H9 (cell line): Measurements from ENCODE around the gene SKAP1. TPM values are rescaled to one million over a fixed set of nuclear protein-coding genes. Genes with fewer than 3 reads are reported as not detected.
"Not testable (repeated sequence)": the region's sequence is repeated elsewhere in the genome, so short reads cannot be mapped to it uniquely, and the experiment has no call there.

Experiments
- DNase-seq: peaks from one replicate; pipeline ENCODE4 v3.0.0-alpha.2; 2017
- H2AFZ ChIP-seq: one replicate; pipeline ENCODE4 v1.6.1; 2013; ENCODE audit warnings: mild to moderate bottlenecking, low read length, control low read depth, moderate library complexity
- H2AK5ac ChIP-seq: 2 replicates; pipeline ENCODE4 v1.6.1; 2013; ENCODE audit warnings: low read length, control low read depth, mixed read lengths; ENCODE audit not compliant: insufficient read length
- H2BK120ac ChIP-seq: one replicate; pipeline ENCODE4 v1.6.1; 2013; ENCODE audit warnings: low read depth, mild to moderate bottlenecking, low read length, control low read depth, inconsistent platforms; ENCODE audit not compliant: poor library complexity, severe bottlenecking
- H2BK12ac ChIP-seq: 2 replicates; pipeline ENCODE4 v1.6.1; 2013; ENCODE audit warnings: low read length, control low read depth, mixed read lengths, low read depth; ENCODE audit not compliant: insufficient read length
- H2BK15ac ChIP-seq: 2 replicates; pipeline ENCODE4 v1.6.1; 2013; ENCODE audit warnings: low read depth, low read length, control low read depth
- H2BK20ac ChIP-seq: one replicate; pipeline ENCODE4 v1.6.1; 2013; ENCODE audit warnings: low read depth, mild to moderate bottlenecking, low read length, control low read depth, inconsistent platforms; ENCODE audit not compliant: poor library complexity, severe bottlenecking
- H2BK5ac ChIP-seq: 2 replicates; pipeline ENCODE4 v1.6.1; 2013; ENCODE audit warnings: low read length, control low read depth, mixed read lengths; ENCODE audit not compliant: insufficient read length
- H3K14ac ChIP-seq: 2 replicates; pipeline ENCODE4 v1.6.1; 2013; ENCODE audit warnings: low read length, control low read depth; ENCODE audit not compliant: insufficient read depth
- H3K18ac ChIP-seq: 2 replicates; pipeline ENCODE4 v1.6.1; 2013; ENCODE audit warnings: low read depth, mild to moderate bottlenecking, mixed read lengths, low read length, control low read depth; ENCODE audit not compliant: insufficient read length
- H3K23ac ChIP-seq: 2 replicates; pipeline ENCODE4 v1.6.1; 2013; ENCODE audit warnings: low read length, control low read depth, mixed read lengths, low read depth; ENCODE audit not compliant: insufficient read length
- H3K23me2 ChIP-seq: 2 replicates; pipeline ENCODE4 v1.6.1; 2013; ENCODE audit warnings: low read depth, mild to moderate bottlenecking, mixed read lengths, low read length, control low read depth; ENCODE audit not compliant: insufficient read length, poor library complexity, severe bottlenecking
- H3K27ac ChIP-seq: 2 replicates; pipeline ENCODE4 v1.5.1; 2013; ENCODE audit warnings: low read length, control low read depth, mixed read lengths, low read depth; ENCODE audit not compliant: insufficient read length
- H3K27me3 ChIP-seq: 2 replicates; pipeline ENCODE4 v1.6.1; 2013; ENCODE audit warnings: low read length, control low read depth, inconsistent platforms; ENCODE audit not compliant: insufficient read depth
- H3K4ac ChIP-seq: 2 replicates; pipeline ENCODE4 v1.6.1; 2013; ENCODE audit warnings: low read depth, mild to moderate bottlenecking, control low read depth, inconsistent platforms, low read length, moderate library complexity
- H3K4me1 ChIP-seq: 2 replicates; pipeline ENCODE4 v1.6.1; 2013; ENCODE audit warnings: low read length, control low read depth, inconsistent platforms; ENCODE audit not compliant: insufficient read depth
- H3K4me2 ChIP-seq: 2 replicates; pipeline ENCODE4 v1.6.1; 2013; ENCODE audit warnings: low read length, control low read depth, mixed read lengths; ENCODE audit not compliant: insufficient read length, insufficient read depth
- H3K56ac ChIP-seq: 2 replicates; pipeline ENCODE4 v1.6.1; 2013; ENCODE audit warnings: low read depth, mild to moderate bottlenecking, mixed read lengths, low read length, control low read depth; ENCODE audit not compliant: insufficient read length
- H3K79me1 ChIP-seq: 2 replicates; pipeline ENCODE4 v1.6.1; 2013; ENCODE audit warnings: low read depth, mild to moderate bottlenecking, moderate library complexity, low read length, control low read depth, inconsistent platforms; ENCODE audit not compliant: insufficient read depth, poor library complexity, severe bottlenecking
- H3K79me2 ChIP-seq: 2 replicates; pipeline ENCODE4 v1.6.1; 2013; ENCODE audit warnings: low read length, control low read depth, inconsistent platforms; ENCODE audit not compliant: insufficient read depth
- H3K9ac ChIP-seq: 2 replicates; pipeline ENCODE4 v1.6.1; 2013; ENCODE audit warnings: low read length, control low read depth, mixed read lengths; ENCODE audit not compliant: insufficient read length; ENCODE audit errors: extremely low read depth
- H3K9me3 ChIP-seq: one replicate; pipeline ENCODE4 v1.6.1; 2013; ENCODE audit warnings: low read depth, low read length, inconsistent platforms; ENCODE audit not compliant: control insufficient read depth
- H3T11ph ChIP-seq: one replicate; pipeline ENCODE4 v1.6.1; 2013; ENCODE audit warnings: mild to moderate bottlenecking, low read length, control low read depth, inconsistent platforms
- H4K20me1 ChIP-seq: one replicate; pipeline ENCODE4 v1.6.1; 2013; ENCODE audit not compliant: control insufficient read depth, insufficient read length, insufficient read depth
- H4K5ac ChIP-seq: 2 replicates; pipeline ENCODE4 v1.6.1; 2013; ENCODE audit warnings: low read depth, mild to moderate bottlenecking, mixed read lengths, low read length, control low read depth; ENCODE audit not compliant: insufficient read length
- H4K8ac ChIP-seq: replicated peaks from 2 replicates; pipeline ENCODE4 v1.6.1; 2013; ENCODE audit warnings: low read length, control low read depth, mixed read lengths, low read depth; ENCODE audit not compliant: insufficient read length
- H4K91ac ChIP-seq: 2 replicates; pipeline ENCODE4 v1.6.1; 2013; ENCODE audit warnings: low read depth, mild to moderate bottlenecking, moderate library complexity, mixed read lengths, low read length, control low read depth; ENCODE audit not compliant: insufficient read length
- H3K27ac Mint-ChIP-seq, 3 experiments: 2 replicates in 2 of 3; 3 replicates in 1 of 3; pipeline ENCODE4 v1.8.0; 2020 to 2021; ENCODE audit warnings: mixed read lengths in 3 of 3, mild to moderate bottlenecking in 1 of 3, moderate library complexity in 1 of 3
- H3K27me3 Mint-ChIP-seq: 2 replicates; pipeline ENCODE4 v1.8.0; 2021; ENCODE audit warnings: low read depth, mild to moderate bottlenecking, moderate library complexity, mixed read lengths
- H3K36me3 Mint-ChIP-seq, 3 experiments: 2 replicates in 2 of 3; 3 replicates in 1 of 3; pipeline ENCODE4 v1.8.0; 2020 to 2021; ENCODE audit warnings: low read depth in 3 of 3, mixed read lengths in 3 of 3; ENCODE audit not compliant: insufficient read depth in 1 of 3
- H3K4me1 Mint-ChIP-seq, 2 experiments: 2 replicates each; pipeline ENCODE4 v1.8.0; 2020; ENCODE audit warnings: mixed read lengths in 2 of 2
- H3K4me3 Mint-ChIP-seq, 2 experiments: 2 replicates in 1 of 2; 3 replicates in 1 of 2; pipeline ENCODE4 v1.8.0; 2020 to 2021; ENCODE audit warnings: mild to moderate bottlenecking in 2 of 2, mixed read lengths in 2 of 2, moderate library complexity in 1 of 2
- H3K9me3 Mint-ChIP-seq, 2 experiments: 2 replicates in 1 of 2; 3 replicates in 1 of 2; pipeline ENCODE4 v1.8.0; 2020; ENCODE audit warnings: mild to moderate bottlenecking in 2 of 2, mixed read lengths in 2 of 2, moderate library complexity in 1 of 2
- WGBS: extraction: QIAGEN DNeasy Blood & Tissue Kit; methylation state at CpG from one replicate; pipeline ENCODE4 v1.1.7; 2013; ENCODE audit warnings: missing lambda C conversion rate, low lambda C conversion rate, mixed read lengths; ENCODE audit not compliant: insufficient read length; ENCODE audit errors: extremely low coverage; 5-methylcytosine and 5-hydroxymethylcytosine counted together
- total RNA-seq: library from RNA; stranded (reverse); gene quantifications from 2 replicates; pipeline ENCODE4 v1.2.1, GENCODE V29; 2021
- TF ChIP-seq, protein P1 (sequence below): fragments of 200-600 bp; sonication (generic); conservative IDR thresholded peaks from 3 replicates; pipeline ENCODE4 v1.8.0; 2021; ENCODE audit warnings: antibody characterized with exemption, mild to moderate bottlenecking

Gene SKAP1
- total RNA-seq, 1 experiment from 2014 or later, result not detected

DNA sequence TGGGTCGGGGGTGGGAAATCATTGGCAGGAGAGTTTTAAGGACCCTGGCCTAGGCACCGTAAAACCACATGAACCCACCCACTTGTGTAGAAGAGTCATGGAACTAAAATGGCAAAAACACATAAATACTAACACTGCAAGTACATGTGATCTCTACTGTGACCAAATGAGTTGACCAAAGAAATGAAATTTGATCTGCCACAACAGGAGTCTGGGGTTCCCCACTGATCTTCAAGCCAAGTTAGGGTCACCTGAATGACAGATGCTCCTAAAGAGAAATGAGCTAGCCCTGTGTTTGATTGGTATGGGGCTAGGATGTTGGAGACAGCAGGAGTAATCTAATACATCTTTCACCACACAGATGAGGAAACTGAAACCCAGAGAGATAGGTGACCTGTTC is 21.5 kb upstream of the SKAP1 start:
- Histone ChIP-seq H2BK5ac (no peak overlapping the region), H3K27me3 (peaks cover under 1% of the 10 kb centered on the region; the same call in 1 of the 2 replicates), H3K4me2 (no peak overlapping the region), H2AFZ (no peak overlapping the region), H2BK20ac (no peak overlapping the region), H3K23me2 (no peaks in the 10 kb centered on the region), H4K91ac (no peak overlapping the region), H4K5ac (no peak overlapping the region), H3K56ac (no peak overlapping the region), H3K79me1 (no peaks in the 10 kb centered on the region), H3K27ac (no peak overlapping the region), H3K4ac (no peak overlapping the region), H3K18ac (no peak overlapping the region), H3K23ac (no peak overlapping the region), H3K9ac (no peak overlapping the region), H2BK15ac (no peak overlapping the region), H4K8ac (no peak overlapping the region), H3T11ph (no peak overlapping the region), H2AK5ac (no peak overlapping the region), H3K4me1 (peaks cover 1% of the 10 kb centered on the region; the same call in 1 of the 2 replicates), H3K14ac (no peak overlapping the region), H4K20me1 (no peaks in the 10 kb centered on the region), H3K79me2 (no peaks in the 10 kb centered on the region), H2BK120ac (no peak overlapping the region), H2BK12ac (no peak overlapping the region), H3K9me3 (no peaks in the 10 kb centered on the region)
- H3K9me3 Mint-ChIP-seq, result peaks cover 6 to 8% of the 10 kb centered on the region in 2 experiments; a peak in 4 of 5 replicates
- H3K4me1 Mint-ChIP-seq, result peaks cover 6 to 7% of the 10 kb centered on the region in 2 experiments
- H3K4me3 Mint-ChIP-seq, result no peak overlapping the region
- no CpG with 5 or more reads among the region's 2 CpGs for WGBS
- H3K27ac Mint-ChIP-seq, result no peak overlapping the region
- DNase-seq, result no peak
- TF ChIP-seq, protein P1, sequence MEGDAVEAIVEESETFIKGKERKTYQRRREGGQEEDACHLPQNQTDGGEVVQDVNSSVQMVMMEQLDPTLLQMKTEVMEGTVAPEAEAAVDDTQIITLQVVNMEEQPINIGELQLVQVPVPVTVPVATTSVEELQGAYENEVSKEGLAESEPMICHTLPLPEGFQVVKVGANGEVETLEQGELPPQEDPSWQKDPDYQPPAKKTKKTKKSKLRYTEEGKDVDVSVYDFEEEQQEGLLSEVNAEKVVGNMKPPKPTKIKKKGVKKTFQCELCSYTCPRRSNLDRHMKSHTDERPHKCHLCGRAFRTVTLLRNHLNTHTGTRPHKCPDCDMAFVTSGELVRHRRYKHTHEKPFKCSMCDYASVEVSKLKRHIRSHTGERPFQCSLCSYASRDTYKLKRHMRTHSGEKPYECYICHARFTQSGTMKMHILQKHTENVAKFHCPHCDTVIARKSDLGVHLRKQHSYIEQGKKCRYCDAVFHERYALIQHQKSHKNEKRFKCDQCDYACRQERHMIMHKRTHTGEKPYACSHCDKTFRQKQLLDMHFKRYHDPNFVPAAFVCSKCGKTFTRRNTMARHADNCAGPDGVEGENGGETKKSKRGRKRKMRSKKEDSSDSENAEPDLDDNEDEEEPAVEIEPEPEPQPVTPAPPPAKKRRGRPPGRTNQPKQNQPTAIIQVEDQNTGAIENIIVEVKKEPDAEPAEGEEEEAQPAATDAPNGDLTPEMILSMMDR, result no peak
- H3K27me3 Mint-ChIP-seq, result peaks cover 77% of the 10 kb centered on the region
- no peaks in the 10 kb centered on the region; a peak in 1 of 7 replicates for H3K36me3 Mint-ChIP-seq

DNA sequence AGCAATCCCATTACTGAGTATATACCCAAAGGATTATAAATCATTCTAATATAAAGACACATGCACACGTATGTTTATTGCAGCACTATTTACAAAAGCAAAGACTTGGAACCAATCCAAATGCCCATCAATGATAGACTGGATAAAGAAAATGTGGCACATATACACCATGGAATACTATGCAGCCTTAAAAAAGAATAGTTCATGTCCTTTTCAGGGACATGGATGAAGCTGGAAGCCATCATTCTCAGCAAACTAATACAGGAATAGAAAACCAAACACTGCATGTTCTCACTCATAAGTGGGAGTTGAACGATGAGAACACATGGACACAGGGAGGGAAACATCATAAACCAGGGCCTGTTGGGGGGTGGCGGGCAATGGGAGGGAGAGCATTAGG is 19.3 kb upstream of the SKAP1 start:
- H3K14ac ChIP-seq, H2BK120ac ChIP-seq, H3K36me3 Mint-ChIP-seq, H3K23ac ChIP-seq, H3K23me2 ChIP-seq, H4K20me1 ChIP-seq, H3K9me3 ChIP-seq, H2BK12ac ChIP-seq, H2BK20ac ChIP-seq, H2BK15ac ChIP-seq, H3K79me1 ChIP-seq, H3K9ac ChIP-seq, H3K79me2 ChIP-seq, H2BK5ac ChIP-seq, H3K27me3 ChIP-seq, H4K5ac ChIP-seq, DNase-seq, H3K18ac ChIP-seq, H2AFZ ChIP-seq, H4K8ac ChIP-seq, H3K4me1 Mint-ChIP-seq, H3K4me2 ChIP-seq, H4K91ac ChIP-seq, H3K4me3 Mint-ChIP-seq, H3K27ac Mint-ChIP-seq, H3K9me3 Mint-ChIP-seq, H2AK5ac ChIP-seq, H3K56ac ChIP-seq, H3K27ac ChIP-seq, H3T11ph ChIP-seq, H3K4ac ChIP-seq, H3K4me1 ChIP-seq: not testable (repeated sequence)
- no CpG with 5 or more reads among the region's 3 CpGs for WGBS
- peaks cover 73% of the 10 kb centered on the region for H3K27me3 Mint-ChIP-seq
